GDM1 (cell line): ENCODE measurements around the gene POU6F2.
A peak's percentile ranks its signal among the peaks of the same experiment; 100 is the strongest.

Experiments used
- DNase-seq: peaks from one replicate; lab custom pipeline; 2025; lab: John Stamatoyannopoulos, UW

Gene POU6F2

GRCh38 chr7:39069896-39070881 is 92.5 kb downstream of the POU6F2 start:
- peak; percentile 66 for DNase-seq

GRCh38 chr7:39071116-39071515 is 93.4 kb downstream of the POU6F2 start:
- DNase-seq, result no peak

- DNase-seq, result no peak
These were observed 95.7 kb downstream of the POU6F2 start for GRCh38 chr7:39073432-39073831.

- no peak for DNase-seq
These were observed 97.5 kb downstream of the POU6F2 start for GRCh38 chr7:39075210-39075609.

- DNase-seq, result no peak
These were observed 106.1 kb downstream of the POU6F2 start for GRCh38 chr7:39083781-39084180.

GRCh38 chr7:39084349-39084748 is 106.6 kb downstream of the POU6F2 start:
- no peak for DNase-seq

- DNase-seq, result no peak
These were observed 107.5 kb downstream of the POU6F2 start for GRCh38 chr7:39085189-39085588.

- no peak for DNase-seq
These were observed 107.9 kb downstream of the POU6F2 start for GRCh38 chr7:39085590-39086049.

GRCh38 chr7:39086638-39087360 is 109.1 kb downstream of the POU6F2 start:
- no peak for DNase-seq

- no peak for DNase-seq
These were observed 111.3 kb downstream of the POU6F2 start for GRCh38 chr7:39088730-39089593.

- DNase-seq, result no peak
These were observed 113.4 kb downstream of the POU6F2 start for GRCh38 chr7:39091145-39091544.

GRCh38 chr7:39091774-39092173 is 114.1 kb downstream of the POU6F2 start:
- no peak for DNase-seq

- DNase-seq, result no peak
These were observed 117.0 kb downstream of the POU6F2 start for GRCh38 chr7:39094731-39095130.

- no peak for DNase-seq
These were observed 118.3 kb downstream of the POU6F2 start for GRCh38 chr7:39095875-39096619.

- DNase-seq, result no peak
These were observed 120.8 kb downstream of the POU6F2 start for GRCh38 chr7:39098506-39098905.

- no peak for DNase-seq
These were observed 121.4 kb downstream of the POU6F2 start for GRCh38 chr7:39099146-39099545.

- no peak for DNase-seq
These were observed 122.6 kb downstream of the POU6F2 start for GRCh38 chr7:39100270-39100669.

- no peak for DNase-seq
These were observed 124.5 kb downstream of the POU6F2 start for GRCh38 chr7:39102234-39102633.

- no peak for DNase-seq
These were observed 128.0 kb downstream of the POU6F2 start for GRCh38 chr7:39105720-39106119.

GRCh38 chr7:39125846-39126245 is 148.1 kb downstream of the POU6F2 start:
- DNase-seq, result no peak

GRCh38 chr7:39127058-39127457 is 149.3 kb downstream of the POU6F2 start:
- no peak for DNase-seq
